GM10266 (cell line): ENCODE results near the gene C19orf25.
A peak's percentile ranks its signal among the peaks of the same experiment; 100 is the strongest.

Source experiments
- DNase-seq: peaks from one replicate; pipeline ENCODE4 v3.0.0; 2012; ENCODE audit errors: extremely low spot score
- TF ChIP-seq, protein P1 (sequence below): IDR thresholded peaks from 2 replicates; pipeline ENCODE4 v1.5.1; 2012; ENCODE audit warnings: mild to moderate bottlenecking, low read depth; ENCODE audit not compliant: control insufficient read depth, insufficient read depth; ENCODE audit errors: missing control alignments

The C19orf25 gene

DNA sequence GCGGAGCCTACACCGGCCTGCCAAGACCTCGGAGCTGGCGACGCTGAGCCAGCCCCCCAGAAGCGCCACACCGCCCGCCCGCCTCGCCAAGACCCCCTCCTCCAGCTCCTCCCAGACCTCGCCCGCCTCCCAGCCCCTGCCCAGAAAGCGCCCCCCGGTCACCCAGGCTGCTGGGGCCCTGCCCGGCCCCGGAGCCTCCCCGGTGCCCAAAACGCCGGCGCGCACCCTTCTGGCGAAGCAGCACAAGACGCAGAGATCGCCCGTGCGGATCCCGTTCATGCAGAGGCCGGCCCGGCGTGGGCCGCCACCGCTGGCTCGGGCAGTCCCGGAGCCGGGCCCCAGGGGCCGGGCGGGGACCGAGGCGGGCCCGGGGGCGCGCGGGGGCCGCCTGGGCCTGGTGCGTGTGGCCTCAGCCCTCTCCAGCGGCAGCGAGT lies 10.2 kb downstream of the C19orf25 start:
- DNase-seq: peak; percentile 81
- TF ChIP-seq, protein P1, sequence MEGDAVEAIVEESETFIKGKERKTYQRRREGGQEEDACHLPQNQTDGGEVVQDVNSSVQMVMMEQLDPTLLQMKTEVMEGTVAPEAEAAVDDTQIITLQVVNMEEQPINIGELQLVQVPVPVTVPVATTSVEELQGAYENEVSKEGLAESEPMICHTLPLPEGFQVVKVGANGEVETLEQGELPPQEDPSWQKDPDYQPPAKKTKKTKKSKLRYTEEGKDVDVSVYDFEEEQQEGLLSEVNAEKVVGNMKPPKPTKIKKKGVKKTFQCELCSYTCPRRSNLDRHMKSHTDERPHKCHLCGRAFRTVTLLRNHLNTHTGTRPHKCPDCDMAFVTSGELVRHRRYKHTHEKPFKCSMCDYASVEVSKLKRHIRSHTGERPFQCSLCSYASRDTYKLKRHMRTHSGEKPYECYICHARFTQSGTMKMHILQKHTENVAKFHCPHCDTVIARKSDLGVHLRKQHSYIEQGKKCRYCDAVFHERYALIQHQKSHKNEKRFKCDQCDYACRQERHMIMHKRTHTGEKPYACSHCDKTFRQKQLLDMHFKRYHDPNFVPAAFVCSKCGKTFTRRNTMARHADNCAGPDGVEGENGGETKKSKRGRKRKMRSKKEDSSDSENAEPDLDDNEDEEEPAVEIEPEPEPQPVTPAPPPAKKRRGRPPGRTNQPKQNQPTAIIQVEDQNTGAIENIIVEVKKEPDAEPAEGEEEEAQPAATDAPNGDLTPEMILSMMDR: peak; percentile 18

DNA sequence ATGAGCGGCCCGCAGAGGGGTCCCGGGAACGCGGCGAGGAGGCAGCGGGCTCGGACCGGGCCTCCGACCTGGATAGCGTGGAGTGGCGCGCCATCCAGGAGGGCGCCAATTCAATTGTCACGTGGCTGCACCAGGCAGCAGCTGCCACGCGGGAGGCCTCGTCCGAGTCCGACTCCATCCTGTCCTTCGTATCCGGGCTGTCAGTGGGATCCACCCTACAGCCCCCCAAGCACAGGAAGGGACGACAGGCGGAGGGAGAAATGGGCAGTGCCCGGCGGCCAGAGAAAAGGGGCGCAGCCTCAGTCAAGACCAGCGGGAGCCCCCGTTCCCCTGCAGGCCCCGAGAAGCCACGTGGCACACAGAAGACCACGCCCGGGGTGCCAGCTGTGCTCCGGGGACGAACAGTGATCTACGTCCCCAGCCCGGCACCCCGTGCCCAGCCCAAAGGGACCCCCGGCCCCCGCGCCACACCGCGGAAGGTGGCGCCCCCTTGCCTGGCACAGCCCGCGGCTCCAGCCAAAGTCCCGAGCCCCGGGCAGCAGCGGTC lies 10.7 kb downstream of the C19orf25 start:
- TF ChIP-seq, protein P1: no peak
- no peak for DNase-seq

DNA sequence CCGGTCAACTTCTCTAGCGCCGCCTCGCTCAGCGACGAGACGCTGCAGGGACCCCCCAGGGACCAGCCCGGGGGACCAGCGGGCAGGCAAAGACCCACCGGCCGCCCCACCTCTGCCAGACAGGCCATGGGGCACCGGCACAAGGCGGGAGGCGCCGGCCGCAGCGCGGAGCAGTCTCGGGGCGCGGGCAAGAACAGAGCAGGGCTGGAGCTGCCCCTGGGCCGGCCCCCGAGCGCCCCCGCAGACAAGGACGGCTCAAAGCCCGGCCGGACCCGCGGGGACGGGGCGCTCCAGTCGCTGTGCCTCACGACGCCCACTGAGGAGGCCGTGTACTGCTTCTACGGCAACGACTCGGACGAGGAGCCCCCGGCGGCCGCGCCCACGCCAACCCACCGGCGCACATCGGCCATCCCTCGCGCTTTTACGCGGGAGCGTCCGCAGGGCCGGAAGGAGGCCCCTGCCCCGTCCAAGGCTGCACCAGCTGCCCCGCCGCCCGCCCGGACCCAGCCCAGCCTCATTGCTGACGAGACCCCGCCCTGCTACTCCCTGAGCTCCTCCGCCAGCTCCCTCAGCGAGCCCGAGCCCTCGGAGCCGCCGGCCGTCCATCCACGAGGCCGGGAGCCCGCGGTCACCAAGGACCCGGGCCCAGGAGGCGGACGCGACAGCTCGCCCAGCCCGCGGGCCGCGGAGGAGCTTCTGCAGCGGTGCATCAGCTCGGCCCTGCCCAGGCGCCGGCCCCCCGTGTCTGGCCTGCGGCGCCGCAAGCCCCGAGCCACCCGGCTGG lies 11.3 kb downstream of the C19orf25 start:
- TF ChIP-seq, protein P1: no peak
- no peak for DNase-seq

DNA sequence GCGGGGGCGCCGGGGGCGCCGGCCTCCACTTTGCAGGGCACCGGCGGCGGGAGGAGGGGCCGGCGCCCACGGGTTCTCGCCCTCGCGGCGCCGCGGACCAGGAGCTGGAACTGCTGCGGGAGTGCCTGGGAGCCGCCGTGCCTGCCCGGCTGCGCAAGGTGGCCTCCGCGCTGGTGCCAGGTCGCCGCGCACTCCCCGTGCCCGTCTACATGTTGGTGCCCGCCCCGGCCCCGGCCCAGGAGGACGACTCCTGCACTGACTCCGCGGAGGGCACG lies 11.9 kb downstream of the C19orf25 start:
- DNase-seq: no peak
- TF ChIP-seq, protein P1: no peak

DNA sequence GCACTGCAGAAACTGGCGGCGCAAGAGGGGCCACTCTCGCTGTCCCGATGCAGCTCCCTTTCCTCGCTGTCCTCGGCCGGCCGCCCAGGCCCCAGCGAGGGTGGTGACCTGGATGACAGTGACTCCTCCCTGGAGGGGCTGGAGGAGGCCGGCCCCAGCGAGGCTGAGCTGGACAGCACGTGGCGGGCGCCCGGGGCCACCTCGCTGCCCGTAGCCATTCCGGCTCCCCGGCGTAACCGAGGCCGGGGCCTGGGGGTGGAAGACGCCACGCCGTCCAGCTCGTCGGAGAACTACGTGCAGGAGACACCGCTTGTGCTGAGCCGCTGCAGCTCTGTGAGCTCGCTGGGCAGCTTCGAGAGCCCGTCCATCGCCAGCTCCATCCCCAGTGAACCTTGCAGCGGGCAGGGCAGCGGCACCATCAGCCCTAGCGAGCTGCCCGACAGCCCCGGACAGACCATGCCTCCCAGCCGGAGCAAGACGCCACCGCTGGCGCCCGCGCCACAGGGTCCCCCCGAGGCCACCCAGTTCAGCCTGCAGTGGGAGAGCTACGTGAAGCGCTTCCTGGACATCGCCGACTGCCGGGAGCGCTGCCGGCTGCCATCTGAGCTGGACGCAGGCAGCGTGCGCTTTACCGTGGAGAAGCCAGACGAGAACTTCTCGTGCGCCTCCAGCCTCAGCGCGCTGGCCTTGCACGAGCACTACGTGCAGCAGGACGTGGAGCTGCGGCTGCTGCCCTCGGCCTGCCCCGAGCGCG lies 12.4 kb downstream of the C19orf25 start:
- DNase-seq: no peak

DNA sequence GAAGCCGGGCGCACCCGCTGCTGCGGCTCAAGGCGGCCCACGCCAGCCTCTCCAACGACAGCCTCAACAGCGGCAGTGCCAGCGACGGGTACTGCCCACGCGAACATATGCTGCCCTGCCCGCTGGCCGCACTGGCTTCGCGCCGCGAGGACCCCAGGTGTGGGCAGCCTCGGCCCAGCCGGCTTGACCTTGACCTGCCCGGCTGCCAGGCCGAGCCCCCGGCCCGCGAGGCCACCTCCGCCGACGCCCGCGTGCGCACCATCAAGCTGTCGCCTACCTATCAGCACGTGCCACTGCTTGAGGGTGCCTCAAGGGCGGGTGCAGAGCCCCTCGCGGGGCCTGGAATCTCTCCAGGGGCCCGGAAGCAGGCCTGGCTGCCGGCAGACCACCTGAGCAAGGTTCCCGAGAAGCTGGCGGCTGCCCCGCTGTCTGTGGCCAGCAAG lies 13.0 kb downstream of the C19orf25 start:
- no peak for DNase-seq
- TF ChIP-seq, protein P1: no peak

More for the DNA sequence above, 12.4 kb downstream of the C19orf25 start:
- TF ChIP-seq, protein P1: no peak
